Breast epithelium (tissue), 4 donors: ENCODE results near the gene TOX2. TPM values are rescaled to one million over a fixed set of nuclear protein-coding genes. Genes with fewer than 3 reads are reported as not detected.

Experiments used
- DNase-seq, 2 donors: peaks; one replicate each; pipeline ENCODE4 v3.0.0-alpha.2; 2019; ENCODE audit warnings: low spot score in 2 of 2
- H3K27ac ChIP-seq, 2 donors: fragments of 200-600 bp; sonication (generic) in 1 of 2; one replicate each; pipeline ENCODE4 v1.5.1; 2016 to 2019; ENCODE audit warnings: mild to moderate bottlenecking in 1 of 2
- H3K27me3 ChIP-seq, 2 donors: fragments of 200-600 bp; sonication (generic) in 1 of 2; one replicate each; pipeline versions ENCODE4 v1.5.1 to v1.6.0; 2017 to 2019; ENCODE audit warnings: control low read depth in 1 of 2, mild to moderate bottlenecking in 1 of 2
- H3K36me3 ChIP-seq: fragments of 200-600 bp; one replicate; pipeline ENCODE4 v1.5.1; 2019
- H3K4me1 ChIP-seq, 2 donors: fragments of 200-600 bp; sonication (generic); one replicate each; pipeline ENCODE4 v1.5.1; 2016 to 2019; ENCODE audit warnings: control low read depth in 1 of 2
- H3K4me3 ChIP-seq, 3 donors: fragments of 200-600 bp; sonication (generic); 1 replicate in 2 of 3; 2 replicates in 1 of 3; pipeline ENCODE4 v1.5.1; 2016 to 2019; ENCODE audit warnings: mild to moderate bottlenecking in 3 of 3, moderate library complexity in 2 of 3
- H3K9me3 ChIP-seq, 2 donors: fragments of 200-600 bp; sonication (generic) in 1 of 2; one replicate each; pipeline ENCODE4 v1.5.1; 2016 to 2019; ENCODE audit warnings: control low read depth in 1 of 2
- CTCF ChIP-seq, 3 donors: fragments of 450-650 bp; IDR thresholded peaks; one replicate each; pipeline ENCODE4 v1.5.1; 2016 to 2017; ENCODE audit warnings: antibody characterized with exemption in 3 of 3, mild to moderate bottlenecking in 3 of 3, moderate library complexity in 3 of 3
- POLR2A ChIP-seq: fragments of 450-650 bp; IDR thresholded peaks from one replicate; pipeline ENCODE4 v1.6.1; 2016; ENCODE audit warnings: antibody characterized with exemption, mild to moderate bottlenecking, moderate library complexity
- POLR2AphosphoS5 ChIP-seq, 3 donors: sonication (generic); formaldehyde crosslinking; IDR thresholded peaks; one replicate each; pipeline ENCODE4 v1.6.1; 2017; ENCODE audit warnings: antibody characterized with exemption in 3 of 3
- intact Hi-C: fragments of 100-400 bp; cut with DNase I; formaldehyde crosslinking; loops from one replicate; pipeline ENCODE4 v1.15.1; 2023; ENCODE audit warnings: low total_unique reads
- total RNA-seq, 3 donors: library from RNA; depleted of rRNA; stranded (reverse); fragments of >200 nt; gene quantifications; one replicate each; pipeline ENCODE4 v1.1.0, GENCODE V29; 2016

The TOX2 gene
- total RNA-seq, 3 donors from 2014 or later = 0.44 to 7.4 (median 0.66) TPM

- intact Hi-C loops = no loop called here
- TF ChIP-seq POLR2AphosphoS5 (IDR thresholded peaks at IDR 0.05) = no peak
- no peak for TF ChIP-seq CTCF (IDR thresholded peaks at IDR 0.05)
- no peak for TF ChIP-seq POLR2A
- no peak overlapping the region for H3K27ac ChIP-seq
- no peak overlapping the region for H3K4me3 ChIP-seq
- DNase-seq = no peak
- no peaks in the 10 kb centered on the region for H3K36me3 ChIP-seq
- no peaks in the 10 kb centered on the region for H3K9me3 ChIP-seq
- H3K4me1 ChIP-seq = no peaks in the 10 kb centered on the region
- peaks cover 0 to 14% of the 10 kb centered on the region in 2 donors for H3K27me3 ChIP-seq
Observed at GRCh38 chr20:44115762-44116644, 201.4 kb downstream of the TOX2 start.

- TF ChIP-seq POLR2AphosphoS5 (IDR thresholded peaks at IDR 0.05) = no peak
- TF ChIP-seq POLR2A = no peak
- TF ChIP-seq CTCF (IDR thresholded peaks at IDR 0.05) = no peak
- no peak overlapping the region for H3K27ac ChIP-seq
- no peak overlapping the region for H3K4me3 ChIP-seq
- no peaks in the 10 kb centered on the region for H3K4me1 ChIP-seq
- intact Hi-C loops = no loop called here
- no peaks in the 10 kb centered on the region for H3K36me3 ChIP-seq
- no peaks in the 10 kb centered on the region for H3K9me3 ChIP-seq
- DNase-seq = no peak
- peaks cover 0 to 14% of the 10 kb centered on the region in 2 donors for H3K27me3 ChIP-seq
Observed at GRCh38 chr20:44117296-44118184, 202.9 kb downstream of the TOX2 start.

- no peak for TF ChIP-seq POLR2AphosphoS5 (IDR thresholded peaks at IDR 0.05)
- TF ChIP-seq POLR2A = no peak
- TF ChIP-seq CTCF (IDR thresholded peaks at IDR 0.05) = no peak
- intact Hi-C loops = no loop called here
- no peak overlapping the region for H3K4me3 ChIP-seq
- H3K9me3 ChIP-seq = no peaks in the 10 kb centered on the region
- DNase-seq = no peak
- H3K36me3 ChIP-seq = no peaks in the 10 kb centered on the region
- H3K4me1 ChIP-seq = no peaks in the 10 kb centered on the region
- no peak overlapping the region for H3K27ac ChIP-seq
- peaks cover 0 to 14% of the 10 kb centered on the region in 2 donors for H3K27me3 ChIP-seq
Observed at GRCh38 chr20:44118185-44119033, 203.8 kb downstream of the TOX2 start.

Other genes with a start within 250 kb of the TOX2 start
- gene MYBL2, start 247.7 kb upstream of the TOX2 start, total RNA-seq = under 1 TPM in 2 of 3 donors, not detected in 1; 0.32 to 0.44 TPM
- not detected for gene GTSF1L, start 187.8 kb upstream of the TOX2 start, total RNA-seq